NCI-H1417 (cell line): ENCODE data around the gene EDRF1.

Source experiments
- DNase-seq, 3 experiments: peaks; one replicate each; lab custom pipeline; 2025; lab: John Stamatoyannopoulos, UW

EDRF1 gene, protein sequence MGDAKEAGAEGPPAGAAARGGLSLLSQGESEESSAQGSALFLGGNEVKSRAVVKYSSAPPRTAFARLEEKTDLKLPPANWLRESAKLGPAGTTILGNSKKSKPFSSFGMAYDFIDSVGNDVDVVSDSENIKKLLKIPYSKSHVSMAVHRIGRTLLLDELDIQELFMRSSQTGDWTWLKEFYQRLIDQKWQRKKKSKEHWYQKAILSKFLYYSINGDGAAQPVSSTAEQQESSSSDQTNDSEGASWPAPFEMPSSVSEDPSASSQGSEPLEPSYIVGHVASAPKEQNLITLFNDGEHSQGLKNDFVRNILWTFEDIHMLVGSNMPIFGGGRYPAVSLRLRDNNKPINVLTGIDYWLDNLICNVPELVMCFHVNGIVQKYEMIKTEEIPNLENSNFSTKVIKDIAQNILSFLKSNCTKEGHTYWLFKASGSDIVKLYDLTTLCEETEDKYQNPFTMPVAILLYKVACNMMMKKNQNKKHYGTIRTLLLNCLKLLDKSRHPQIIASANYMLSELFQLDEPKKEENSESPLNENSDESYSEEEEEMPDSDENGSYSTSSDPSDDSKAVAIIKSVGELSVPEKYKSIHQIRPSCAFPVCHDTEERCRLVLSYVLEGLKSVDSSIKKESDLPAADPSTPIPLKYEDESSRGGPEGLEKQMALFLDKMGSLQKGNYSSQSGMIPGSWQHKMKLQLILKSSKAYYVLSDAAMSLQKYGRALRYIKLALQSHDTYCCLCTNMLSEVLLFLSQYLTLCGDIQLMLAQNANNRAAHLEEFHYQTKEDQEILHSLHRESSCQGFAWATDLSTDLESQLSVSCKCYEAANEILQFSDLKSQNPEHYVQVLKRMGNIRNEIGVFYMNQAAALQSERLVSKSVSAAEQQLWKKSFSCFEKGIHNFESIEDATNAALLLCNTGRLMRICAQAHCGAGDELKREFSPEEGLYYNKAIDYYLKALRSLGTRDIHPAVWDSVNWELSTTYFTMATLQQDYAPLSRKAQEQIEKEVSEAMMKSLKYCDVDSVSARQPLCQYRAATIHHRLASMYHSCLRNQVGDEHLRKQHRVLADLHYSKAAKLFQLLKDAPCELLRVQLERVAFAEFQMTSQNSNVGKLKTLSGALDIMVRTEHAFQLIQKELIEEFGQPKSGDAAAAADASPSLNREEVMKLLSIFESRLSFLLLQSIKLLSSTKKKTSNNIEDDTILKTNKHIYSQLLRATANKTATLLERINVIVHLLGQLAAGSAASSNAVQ

DNA sequence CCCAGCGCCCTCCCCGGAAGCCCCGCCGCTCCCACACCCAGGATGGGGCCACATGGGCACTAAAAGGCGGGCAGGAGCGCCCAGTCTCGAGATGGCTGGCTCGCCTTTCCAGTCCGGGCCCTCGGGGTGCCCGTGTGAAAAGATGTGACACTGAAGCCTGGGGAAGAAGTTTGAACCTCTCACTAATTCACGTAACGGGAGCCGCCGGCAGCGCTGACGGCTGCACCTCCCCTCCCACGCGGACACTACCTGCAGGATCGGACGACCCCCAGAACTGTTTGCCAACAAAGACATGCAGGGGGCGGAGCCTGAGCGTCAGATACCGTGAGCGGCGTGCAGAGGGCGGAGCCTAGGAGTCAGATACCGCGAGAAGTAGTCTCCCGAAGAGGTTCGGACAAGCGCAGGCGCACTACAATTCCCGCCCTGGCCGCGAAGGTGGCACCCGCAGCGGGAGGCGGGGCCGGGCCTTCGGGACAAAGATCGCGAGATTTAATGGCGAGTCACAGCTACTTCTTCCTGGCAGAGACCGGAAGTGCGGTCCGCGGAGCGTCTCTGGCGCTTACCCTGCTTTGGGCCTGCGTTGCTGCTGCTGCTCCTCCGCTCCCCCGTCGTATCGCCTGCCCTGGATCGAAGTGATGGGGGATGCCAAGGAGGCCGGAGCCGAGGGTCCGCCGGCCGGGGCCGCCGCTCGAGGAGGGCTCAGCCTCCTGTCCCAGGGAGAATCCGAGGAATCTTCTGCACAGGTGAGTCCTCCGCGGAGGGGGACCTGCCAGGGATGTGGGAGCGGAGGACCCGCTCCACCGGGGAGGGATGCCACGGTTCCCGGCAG lies at the start of gene EDRF1:
TSS of gene EDRF1 (plus strand) at position 537 of the 829 bp plus-strand sequence. CDS start at position 636, 99 bp downstream.
- peak; percentile 94 to 98 (median 96) for DNase-seq

DNA sequence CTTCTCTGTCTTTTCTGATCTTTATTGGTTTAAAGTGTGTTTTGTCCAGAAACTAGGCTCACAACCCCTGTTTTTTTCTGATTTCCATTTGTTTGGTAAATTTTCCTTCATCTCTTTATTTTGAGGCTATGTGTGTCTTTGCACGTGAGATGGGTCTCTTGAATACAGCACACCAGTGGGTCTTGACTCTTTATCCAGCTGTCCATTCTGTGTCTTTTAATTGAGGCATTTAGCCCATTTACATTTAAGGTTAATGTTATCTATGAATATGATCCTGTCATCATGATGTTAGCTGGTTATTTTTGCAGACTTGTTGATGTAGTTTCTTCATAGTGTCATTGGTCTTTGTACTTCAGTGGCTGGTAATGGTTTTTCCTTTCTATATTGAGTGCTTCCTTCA lies 46.6 kb upstream of the EDRF1 start:
- DNase-seq: no peak

DNA sequence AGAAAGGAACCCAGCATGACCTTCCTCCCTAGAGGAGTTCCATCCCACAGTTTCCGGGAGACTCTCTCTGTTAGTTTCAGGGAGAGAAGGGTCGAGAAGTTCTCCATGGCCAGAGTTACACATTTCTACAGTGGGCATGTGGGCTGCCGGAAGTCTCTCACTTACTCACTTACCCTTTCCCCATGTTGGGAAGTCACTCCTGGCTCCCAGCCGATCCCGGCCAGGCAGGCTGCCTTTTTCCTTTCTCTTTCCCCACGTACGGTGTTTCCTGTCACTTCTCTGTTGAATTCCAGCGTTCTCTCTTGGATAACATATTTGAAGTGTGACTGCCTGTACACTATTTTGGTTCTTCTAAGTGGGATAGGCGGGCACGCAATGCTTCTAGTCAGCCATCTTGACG lies 40.1 kb upstream of the EDRF1 start:
- DNase-seq: no peak

DNA sequence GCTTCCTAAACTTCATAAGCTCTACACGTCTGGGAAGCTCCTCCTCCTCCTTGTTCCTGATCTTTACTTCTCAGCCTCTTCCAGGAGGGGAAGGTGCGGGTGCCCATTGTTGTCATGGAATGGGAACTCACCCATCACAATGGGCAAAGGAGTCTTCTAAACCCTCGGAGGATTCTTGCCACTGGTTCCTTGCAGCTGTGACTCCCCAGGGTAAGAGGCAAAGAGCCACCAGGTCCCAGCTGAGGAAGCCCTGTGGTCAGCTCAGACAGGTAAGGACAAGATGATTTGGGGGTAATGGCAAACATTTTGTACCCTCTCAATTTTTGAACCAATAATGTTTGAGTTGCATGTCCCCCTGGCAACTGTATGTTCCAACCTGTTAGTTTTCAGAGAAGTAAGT lies 36.4 kb upstream of the EDRF1 start, which contains the start of gene TEX36:
TSS of gene TEX36 (minus strand) at position 101 of the 400 bp plus-strand sequence. CDS start 174 bp downstream, outside the sequence.
- DNase-seq: no peak

DNA sequence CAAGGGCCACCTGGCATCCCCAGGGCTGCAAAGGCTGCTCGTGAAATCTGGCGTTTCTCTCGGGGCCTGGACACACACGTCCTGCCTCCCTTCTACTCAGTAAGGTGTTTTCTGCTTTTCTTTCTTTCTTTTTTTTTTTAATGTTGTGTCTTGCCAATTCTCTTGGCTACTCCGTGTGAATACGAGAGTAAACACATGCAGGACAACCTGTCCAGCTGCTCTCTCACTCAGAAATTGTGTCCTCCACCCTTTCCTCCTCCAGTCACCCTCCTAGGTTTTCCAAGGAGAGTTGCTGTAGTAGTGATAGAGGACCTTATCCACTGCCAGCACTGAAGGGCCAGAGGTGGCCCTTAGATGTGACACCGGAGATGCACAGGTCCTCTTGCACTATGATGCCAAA lies 35.7 kb upstream of the EDRF1 start:
- no peak for DNase-seq

DNA sequence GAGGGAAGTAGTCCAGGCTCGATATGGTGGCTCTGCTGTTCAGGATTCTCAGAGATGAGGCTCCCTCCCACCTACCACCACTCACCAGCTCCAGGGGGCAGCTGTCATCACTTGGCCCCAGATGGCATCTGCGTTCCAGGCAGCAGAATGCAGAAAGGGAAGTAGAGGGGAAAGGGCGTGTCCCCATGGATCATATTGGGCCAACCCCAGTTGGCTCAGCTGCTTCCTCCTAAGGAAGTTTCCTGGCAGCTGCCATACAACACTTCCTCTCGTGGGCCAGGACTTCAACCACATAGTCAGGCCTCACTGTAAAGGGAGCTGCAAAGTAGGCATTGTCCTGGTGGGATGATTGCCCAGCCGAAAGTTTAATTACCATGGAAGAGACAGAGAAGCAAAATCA lies 34.9 kb upstream of the EDRF1 start:
- DNase-seq: no peak

DNA sequence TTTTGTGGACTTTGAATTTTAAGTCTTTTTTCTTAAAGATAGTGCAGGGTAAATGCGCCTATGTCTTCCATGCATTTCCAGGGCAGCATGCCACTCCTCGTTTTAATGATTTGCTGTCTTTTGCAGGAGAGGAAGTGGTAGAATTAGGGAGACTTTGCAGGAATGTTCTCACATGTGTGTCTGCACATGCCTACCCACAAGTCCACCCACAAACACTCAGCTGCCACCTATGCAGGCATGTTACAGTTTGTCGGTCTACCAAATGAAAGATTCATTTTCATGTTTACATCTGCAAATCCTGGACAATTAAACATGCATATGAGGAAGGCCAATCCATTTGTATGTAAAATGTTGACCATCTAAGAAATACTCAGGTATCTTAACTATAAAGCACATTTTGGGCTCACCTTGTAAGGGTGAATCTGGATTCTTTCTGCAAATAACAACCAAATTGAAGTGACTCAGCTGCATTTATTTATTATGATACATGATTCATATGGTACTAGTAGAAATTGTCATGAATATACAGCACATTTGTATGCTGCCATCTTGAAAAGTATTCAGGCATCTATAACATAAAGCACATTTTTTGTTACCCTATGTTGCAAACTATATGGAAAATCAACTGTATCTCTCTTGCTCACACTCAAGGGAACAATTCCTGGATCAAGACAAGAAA lies 31.9 kb upstream of the EDRF1 start:
- DNase-seq: no peak

DNA sequence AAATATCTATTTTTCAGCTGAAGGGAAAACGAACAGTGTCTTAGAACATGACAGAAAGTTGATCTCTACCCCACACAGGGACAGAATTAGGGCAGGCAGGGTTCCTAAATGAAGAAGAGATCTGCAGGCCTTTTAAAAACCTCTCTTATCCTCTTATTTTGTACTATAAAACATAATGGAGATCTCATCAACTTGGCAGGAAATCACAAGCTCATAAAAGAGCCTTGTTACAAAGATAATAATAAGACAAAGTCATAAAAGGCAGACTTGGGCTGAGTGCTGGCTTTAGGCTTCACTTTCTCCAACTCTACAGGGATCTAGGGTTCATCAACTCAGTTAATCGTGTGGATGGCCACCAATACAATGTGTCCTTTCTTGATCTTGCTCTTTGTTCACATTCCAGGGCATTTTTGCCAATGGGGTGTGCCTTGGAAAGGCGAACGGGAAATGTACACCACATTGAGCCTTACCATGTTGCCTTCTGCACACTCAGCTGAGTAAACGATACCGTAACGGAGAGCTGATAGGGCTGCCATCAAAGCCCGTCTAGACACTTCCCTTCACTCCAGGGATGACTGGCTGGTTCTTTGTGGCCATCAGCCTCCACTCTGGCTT lies 29.4 kb upstream of the EDRF1 start:
- DNase-seq: peak in 2 of 3 experiments; percentile 8 to 30

DNA sequence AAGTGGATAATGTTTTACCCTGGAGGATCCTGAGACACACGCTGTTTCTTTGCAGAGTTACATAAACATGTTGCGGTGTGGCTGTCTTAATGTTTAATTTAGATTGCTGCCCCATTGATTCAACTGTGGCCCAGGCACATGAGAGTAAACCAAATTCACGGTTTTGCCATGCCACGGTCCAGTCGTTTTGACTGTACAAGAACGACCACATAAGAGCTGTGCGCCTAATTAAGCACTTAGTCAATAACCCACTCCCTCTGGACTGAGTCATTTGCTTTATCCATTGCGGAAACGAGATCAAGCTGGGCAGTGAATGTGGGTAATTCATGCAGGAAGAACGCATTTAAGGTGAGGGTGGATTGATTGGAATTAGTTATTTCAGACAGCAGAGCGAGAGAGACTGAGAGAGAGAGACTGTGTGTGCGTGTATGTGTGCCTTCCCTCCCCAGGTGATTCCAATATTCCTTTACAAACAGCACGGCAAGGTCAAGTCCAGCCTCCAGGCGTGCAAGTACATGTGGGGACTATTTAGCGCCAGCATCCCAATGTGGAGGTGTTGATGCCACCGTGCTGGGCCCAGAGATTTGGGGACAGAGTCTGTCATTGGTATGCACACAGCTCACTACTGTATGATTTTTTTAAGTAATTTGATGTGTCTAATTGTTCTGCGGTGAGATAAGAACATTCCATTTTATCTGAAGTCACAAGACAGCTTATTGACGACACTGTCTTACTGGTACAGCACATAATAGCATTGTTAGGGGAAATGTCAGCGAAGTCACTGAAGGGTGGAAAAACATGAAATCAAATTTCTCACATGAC lies 28.1 kb upstream of the EDRF1 start:
- DNase-seq: peak; percentile 5 to 33 (median 28)

DNA sequence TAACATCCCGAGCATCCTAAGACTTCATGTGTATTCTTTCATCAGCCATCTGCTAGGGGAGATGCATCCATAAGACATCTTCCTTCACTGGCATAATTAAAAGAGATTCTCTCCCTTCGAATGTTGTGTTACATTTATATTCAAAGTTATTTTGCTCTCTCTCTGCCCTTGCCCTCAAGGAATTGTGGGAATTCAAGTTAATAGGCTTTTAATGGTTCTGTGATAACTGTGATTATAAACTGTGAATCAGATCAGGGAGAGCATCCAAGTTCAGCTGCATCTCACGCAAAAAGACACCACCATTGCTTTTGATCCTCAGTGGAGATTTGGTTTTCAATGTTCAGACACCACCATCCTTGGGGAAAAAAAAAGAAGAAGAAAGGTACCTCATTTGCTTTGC lies 27.3 kb upstream of the EDRF1 start:
- no peak for DNase-seq

DNA sequence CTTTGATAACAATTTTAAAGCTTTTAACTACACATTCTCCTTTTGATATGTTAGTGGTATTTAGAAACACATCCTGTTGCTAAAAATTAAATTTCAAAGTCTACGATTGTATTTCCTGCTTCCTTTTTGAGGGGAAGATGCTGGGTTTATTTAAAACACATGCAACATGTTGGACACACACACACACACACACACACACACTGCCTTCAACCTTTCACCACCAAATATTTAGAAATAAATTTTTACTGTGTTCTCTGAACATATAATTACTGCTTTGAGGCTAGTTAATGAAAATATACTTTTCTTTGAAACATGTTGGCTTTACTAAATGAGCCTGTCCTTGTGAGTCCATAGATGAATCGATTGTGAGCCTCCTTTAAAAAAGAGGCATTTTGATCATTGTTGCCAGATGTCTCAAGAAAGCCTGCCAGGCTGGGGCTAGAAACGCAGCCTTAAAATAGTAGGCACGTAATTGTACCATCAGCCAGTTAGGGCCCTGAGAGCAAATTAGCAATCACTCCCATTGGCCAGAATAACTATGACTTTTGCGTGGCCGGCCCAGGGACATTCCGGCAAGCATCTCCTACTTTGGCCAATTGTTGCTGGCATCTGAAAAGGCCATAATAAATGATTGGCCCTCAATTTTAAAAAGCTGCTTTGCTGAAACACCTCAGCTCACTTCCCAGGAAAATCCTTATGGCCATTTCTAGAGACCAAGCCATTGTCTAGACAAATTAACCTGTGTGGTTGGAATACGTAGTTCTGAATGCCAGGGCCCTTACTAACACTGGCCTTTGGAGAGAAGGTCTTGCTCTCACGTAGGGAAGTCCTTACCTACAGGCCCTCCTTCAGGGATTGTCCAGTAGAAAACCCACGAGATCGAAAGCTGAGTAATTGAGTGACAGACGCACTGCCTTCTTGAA lies 26.6 kb upstream of the EDRF1 start:
- DNase-seq: no peak

DNA sequence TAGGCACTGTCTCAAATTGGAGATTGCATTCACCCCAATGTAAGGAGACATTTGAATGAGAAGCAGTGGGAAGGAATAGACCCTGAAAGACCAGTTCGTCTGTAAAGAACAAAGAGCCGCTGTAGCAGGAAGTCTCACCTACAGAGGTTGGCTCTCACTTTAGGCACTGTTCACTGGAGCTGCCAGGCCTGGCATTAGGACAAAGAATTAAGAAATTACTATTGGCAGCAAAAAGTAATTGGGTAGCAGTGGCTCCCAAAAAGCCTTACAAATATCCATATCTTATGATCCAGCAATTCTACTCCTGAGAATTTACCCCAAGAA lies 26.0 kb upstream of the EDRF1 start:
- DNase-seq: no peak

DNA sequence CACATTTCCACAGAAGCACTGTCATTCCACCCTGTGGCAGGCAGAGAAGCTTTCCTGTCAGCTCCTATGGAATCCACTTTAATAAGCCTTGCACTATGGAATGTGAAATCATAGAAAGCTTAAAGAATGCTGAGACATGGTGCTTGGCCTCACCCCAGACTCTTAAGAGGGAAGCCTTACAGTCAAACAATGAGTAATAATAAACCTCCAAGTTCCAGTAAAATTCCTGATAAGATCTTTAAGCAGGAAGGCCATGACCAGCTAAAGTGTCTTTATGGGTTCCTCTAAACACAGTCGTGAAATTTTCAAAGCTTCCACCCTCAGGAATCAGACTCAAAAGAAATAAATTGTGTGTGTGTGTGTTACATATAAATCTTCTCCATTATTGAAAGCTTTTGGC lies 24.6 kb upstream of the EDRF1 start:
- DNase-seq: no peak

DNA sequence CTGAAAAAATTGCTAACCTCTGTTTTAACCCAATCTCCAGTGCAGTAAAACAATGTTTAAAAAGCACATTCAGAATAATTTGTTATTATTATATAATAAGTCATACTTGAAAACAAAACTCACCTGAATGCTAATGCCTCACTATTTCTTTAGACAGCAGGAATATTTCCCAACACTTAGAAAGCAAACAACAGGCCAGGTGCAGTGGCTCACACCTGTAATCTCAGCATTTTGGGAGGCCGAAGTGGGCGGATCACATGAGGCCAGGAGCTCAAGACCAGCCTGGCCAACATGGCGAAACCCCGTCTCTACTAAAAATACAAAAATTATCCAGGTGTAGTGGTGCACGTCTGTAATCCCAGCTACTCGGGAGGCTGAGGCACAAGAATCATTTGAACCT lies 22.6 kb upstream of the EDRF1 start:
- DNase-seq: peak in 1 of 3 experiments; percentile 34

DNA sequence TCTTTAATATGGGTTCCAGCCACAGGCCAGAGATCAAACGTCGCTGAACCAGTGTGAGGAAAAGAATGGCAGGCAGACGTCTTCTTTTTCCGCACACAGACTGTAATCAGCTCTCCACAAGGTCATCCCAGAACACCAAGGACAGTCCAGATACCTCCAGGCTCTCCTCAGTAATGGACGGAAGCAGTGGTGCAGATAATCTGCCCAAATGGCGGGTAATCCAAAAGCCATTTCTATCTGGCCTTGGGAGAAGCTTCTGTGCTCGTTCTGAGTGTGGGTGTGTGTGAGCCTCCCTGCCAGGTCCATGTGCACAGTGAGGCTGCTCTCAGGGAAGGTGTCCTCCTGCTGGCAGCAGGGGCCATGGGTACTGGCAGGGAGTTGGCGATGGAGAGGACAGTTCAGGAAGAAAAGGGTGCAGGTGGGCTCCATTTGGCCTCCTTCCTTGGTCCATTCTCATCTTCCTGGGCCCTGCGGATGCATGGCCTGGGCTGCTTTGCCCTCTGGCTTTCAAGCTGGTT lies 21.0 kb upstream of the EDRF1 start:
- DNase-seq: no peak

DNA sequence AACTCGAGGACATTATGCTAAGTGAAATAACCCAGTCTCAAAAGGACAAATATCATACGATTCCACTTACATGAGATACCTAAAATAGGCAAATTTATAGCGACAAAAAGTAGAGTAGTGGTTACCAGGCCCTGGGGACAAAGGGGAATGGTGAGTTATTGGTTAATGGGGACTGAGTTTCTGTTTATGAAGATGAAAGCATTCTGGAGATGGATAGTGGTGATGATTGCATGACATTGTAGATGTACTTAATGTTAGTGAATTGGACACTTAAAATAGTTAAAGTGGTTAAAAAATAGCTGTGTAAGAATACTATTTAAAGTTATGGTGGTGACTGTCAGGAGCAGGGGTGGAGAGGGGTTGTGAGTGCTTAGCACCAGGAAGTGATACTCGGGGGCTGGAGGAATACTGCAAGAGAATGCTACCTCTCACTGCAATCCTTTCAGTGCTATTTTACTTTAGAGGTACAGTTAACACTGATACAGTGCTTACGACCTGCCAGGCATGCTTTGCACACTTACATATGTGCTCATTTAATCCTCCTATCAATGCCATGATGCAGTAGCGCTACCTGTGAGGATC lies 19.9 kb upstream of the EDRF1 start:
- no peak for DNase-seq

DNA sequence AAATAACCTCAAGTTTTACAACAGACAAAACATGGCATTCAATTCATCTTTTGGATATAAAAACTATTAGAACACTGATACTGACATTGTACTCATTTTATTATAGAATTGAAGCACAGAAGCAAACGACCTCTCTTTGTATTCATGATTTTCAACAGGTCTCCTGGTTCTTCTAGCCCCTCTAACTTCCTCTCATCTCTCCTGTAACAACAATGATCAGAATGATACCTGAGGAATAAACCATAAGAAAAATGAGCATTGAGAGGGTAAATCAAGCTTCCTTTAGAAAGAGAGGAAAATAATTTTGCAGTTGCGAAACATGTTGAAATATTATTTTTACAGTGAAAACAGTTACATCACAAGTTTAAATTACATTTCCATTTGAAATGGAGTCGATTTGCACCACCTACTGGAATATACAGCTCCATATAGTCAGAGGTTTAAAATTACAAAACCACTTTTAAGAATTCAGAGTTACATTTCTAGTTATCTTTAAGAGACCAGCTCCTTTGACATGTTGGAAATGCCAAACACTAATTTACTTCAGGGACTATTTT lies 19.1 kb upstream of the EDRF1 start:
- peak in 1 of 3 experiments; percentile 0 for DNase-seq
